Duodenal mucosa (tissue), 2 donors: ENCODE measurements around the gene GRIK2.

Source experiments
- H3K27ac ChIP-seq: one replicate; pipeline ENCODE4 v1.7.0; 2013; ENCODE audit warnings: low read depth, low read length
- H3K27me3 ChIP-seq, 2 donors: one replicate each; pipeline ENCODE4 v1.7.0; 2013; ENCODE audit warnings: low read length in 2 of 2, control low read depth in 1 of 2; ENCODE audit not compliant: insufficient read depth in 2 of 2, control insufficient read depth in 1 of 2
- H3K36me3 ChIP-seq, 2 donors: one replicate each; pipeline ENCODE4 v1.7.0; 2013; ENCODE audit warnings: low read length in 2 of 2, control low read depth in 1 of 2; ENCODE audit not compliant: insufficient read depth in 2 of 2, control insufficient read depth in 1 of 2
- H3K4me1 ChIP-seq, 2 donors: one replicate each; pipeline ENCODE4 v1.7.0; 2013; ENCODE audit warnings: low read length in 2 of 2, control low read depth in 1 of 2; ENCODE audit not compliant: insufficient read depth in 2 of 2, control insufficient read depth in 1 of 2
- H3K4me3 ChIP-seq, 2 donors: one replicate each; pipeline ENCODE4 v1.7.0; 2013; ENCODE audit warnings: low read length in 2 of 2, low read depth in 1 of 2
- H3K9ac ChIP-seq, 2 donors: one replicate each; pipeline ENCODE4 v1.7.0; 2013; ENCODE audit warnings: low read length in 2 of 2, low read depth in 1 of 2
- H3K9me3 ChIP-seq, 2 donors: one replicate each; pipeline ENCODE4 v1.7.0; 2013; ENCODE audit warnings: low read length in 2 of 2, control low read depth in 1 of 2; ENCODE audit not compliant: control insufficient read depth in 1 of 2

GRIK2 gene

DNA sequence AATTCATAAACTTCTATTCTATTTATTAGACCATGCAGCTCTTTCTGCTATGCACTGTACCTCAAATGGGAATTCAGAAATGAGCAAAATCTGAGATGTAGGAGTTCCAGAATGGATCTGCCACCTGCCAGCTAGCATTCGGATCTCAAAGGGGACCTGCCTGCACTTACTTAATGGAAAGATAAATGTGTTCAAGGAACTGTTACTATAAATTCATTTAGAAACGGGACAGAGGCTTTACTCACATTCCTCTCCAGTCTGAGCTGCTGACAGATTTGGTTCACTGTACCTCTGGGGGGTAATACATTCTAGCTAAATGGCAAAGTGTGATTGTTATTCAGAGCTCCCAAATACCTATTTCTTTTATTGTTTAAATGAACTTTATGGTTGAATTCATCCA lies 384.1 kb downstream of the GRIK2 start:
- Histone ChIP-seq H3K9ac (no peak overlapping the region), H3K4me3 (no peak overlapping the region), H3K4me1 (no peaks in the 10 kb centered on the region), H3K27me3 (no peaks in the 10 kb centered on the region), H3K27ac (no peak overlapping the region), H3K9me3 (no peaks in the 10 kb centered on the region), H3K36me3 (no peaks in the 10 kb centered on the region)

DNA sequence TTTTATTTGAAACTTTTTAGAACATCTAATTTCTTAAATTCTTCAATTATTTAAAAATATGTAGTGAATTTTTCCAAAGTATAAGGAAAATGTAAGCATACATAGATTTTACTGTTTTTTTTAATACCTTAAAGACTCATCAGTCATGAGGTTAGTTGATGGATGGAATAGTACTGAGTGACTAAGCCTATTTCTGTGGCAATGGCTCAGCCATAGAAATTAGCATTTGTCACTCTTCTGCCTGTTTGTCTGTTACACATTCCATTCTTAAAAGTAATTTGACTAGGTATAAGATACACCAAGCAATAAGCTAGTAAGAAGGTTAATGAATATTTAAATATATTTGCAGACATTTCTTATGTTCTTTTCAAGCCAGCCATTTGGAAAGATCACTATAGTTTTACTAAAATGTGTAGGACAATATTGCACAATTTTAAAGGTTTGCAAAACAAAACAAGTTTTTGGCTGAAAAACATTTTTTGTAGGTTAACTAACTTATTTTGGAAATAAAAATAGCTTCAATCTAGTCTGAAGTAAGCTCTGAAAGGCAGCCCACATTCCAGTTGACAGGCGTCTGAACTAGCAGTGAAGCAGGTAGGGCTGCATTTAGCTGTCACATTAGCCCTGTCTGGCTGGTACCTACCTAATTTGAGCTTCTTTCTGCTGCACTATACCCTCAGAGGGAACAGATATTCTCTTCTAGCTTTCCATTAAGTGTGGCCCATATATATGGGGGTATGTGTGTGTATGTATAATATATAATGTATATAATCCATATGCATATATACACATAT lies 385.7 kb downstream of the GRIK2 start:
- Histone ChIP-seq H3K4me3 (no peak overlapping the region), H3K4me1 (no peaks in the 10 kb centered on the region), H3K9me3 (no peaks in the 10 kb centered on the region), H3K36me3 (no peaks in the 10 kb centered on the region), H3K27ac (no peak overlapping the region), H3K27me3 (no peaks in the 10 kb centered on the region), H3K9ac (no peak overlapping the region)

- no peaks in the 10 kb centered on the region for H3K4me1 ChIP-seq
- H3K36me3 ChIP-seq, result no peaks in the 10 kb centered on the region
These were observed 389.8 kb downstream of the GRIK2 start for GRCh38 chr6:101783287-101783686.

GRCh38 chr6:101784094-101784493 lies 390.6 kb downstream of the GRIK2 start:
- no peaks in the 10 kb centered on the region for H3K4me1 ChIP-seq
- no peak overlapping the region for H3K9ac ChIP-seq
- H3K9me3 ChIP-seq, result peaks cover 0 to 7% of the 10 kb centered on the region in 2 donors
- no peak overlapping the region for H3K27ac ChIP-seq
- H3K27me3 ChIP-seq, result no peaks in the 10 kb centered on the region
- no peaks in the 10 kb centered on the region for H3K36me3 ChIP-seq
- no peak overlapping the region for H3K4me3 ChIP-seq

More at GRCh38 chr6:101783287-101783686, 389.8 kb downstream of the GRIK2 start:
- Histone ChIP-seq H3K9me3 (peaks cover 0 to 7% of the 10 kb centered on the region in 2 donors), H3K27ac (no peak overlapping the region), H3K4me3 (no peak overlapping the region), H3K27me3 (no peaks in the 10 kb centered on the region), H3K9ac (no peak overlapping the region)

DNA sequence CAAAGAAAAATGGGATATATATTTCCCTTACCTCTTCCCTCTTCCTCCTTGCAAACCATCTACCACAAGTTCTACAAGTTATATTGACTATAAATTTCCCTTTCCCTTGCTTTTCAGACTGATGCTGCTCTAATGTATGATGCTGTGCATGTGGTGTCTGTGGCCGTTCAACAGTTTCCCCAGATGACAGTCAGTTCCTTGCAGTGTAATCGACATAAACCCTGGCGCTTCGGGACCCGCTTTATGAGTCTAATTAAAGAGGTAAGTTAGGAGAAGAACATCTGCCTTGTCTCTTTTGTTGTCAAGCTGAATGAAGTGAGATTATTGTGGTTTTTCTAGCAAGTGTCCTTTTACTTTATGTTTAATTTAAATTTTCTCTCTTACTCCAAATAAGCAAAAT lies 406.0 kb downstream of the GRIK2 start:
- Histone ChIP-seq H3K4me1 (no peaks in the 10 kb centered on the region), H3K9ac (no peak overlapping the region), H3K9me3 (peaks cover 5% of the 10 kb centered on the region in 2 donors), H3K27ac (no peak overlapping the region), H3K36me3 (no peaks in the 10 kb centered on the region), H3K27me3 (no peaks in the 10 kb centered on the region), H3K4me3 (no peak overlapping the region)

- peaks cover 0 to 1% of the 10 kb centered on the region in 2 donors for H3K9me3 ChIP-seq
- no peaks in the 10 kb centered on the region for H3K4me1 ChIP-seq
- H3K27me3 ChIP-seq, result no peaks in the 10 kb centered on the region
- H3K36me3 ChIP-seq, result no peaks in the 10 kb centered on the region
- H3K27ac ChIP-seq, result no peak overlapping the region
- no peak overlapping the region for H3K4me3 ChIP-seq
- H3K9ac ChIP-seq, result no peak overlapping the region
These were observed 407.1 kb downstream of the GRIK2 start for GRCh38 chr6:101800598-101800997.

- no peaks in the 10 kb centered on the region for H3K9me3 ChIP-seq
- no peak overlapping the region for H3K27ac ChIP-seq
- H3K36me3 ChIP-seq, result no peaks in the 10 kb centered on the region
- no peak overlapping the region for H3K9ac ChIP-seq
- no peaks in the 10 kb centered on the region for H3K27me3 ChIP-seq
- no peak overlapping the region for H3K4me3 ChIP-seq
- no peaks in the 10 kb centered on the region for H3K4me1 ChIP-seq
These were observed 409.6 kb downstream of the GRIK2 start for GRCh38 chr6:101803136-101803535.

GRCh38 chr6:101806241-101806640 lies 412.7 kb downstream of the GRIK2 start:
- H3K4me1 ChIP-seq, result no peaks in the 10 kb centered on the region
- no peak overlapping the region for H3K9ac ChIP-seq
- no peaks in the 10 kb centered on the region for H3K27me3 ChIP-seq

DNA sequence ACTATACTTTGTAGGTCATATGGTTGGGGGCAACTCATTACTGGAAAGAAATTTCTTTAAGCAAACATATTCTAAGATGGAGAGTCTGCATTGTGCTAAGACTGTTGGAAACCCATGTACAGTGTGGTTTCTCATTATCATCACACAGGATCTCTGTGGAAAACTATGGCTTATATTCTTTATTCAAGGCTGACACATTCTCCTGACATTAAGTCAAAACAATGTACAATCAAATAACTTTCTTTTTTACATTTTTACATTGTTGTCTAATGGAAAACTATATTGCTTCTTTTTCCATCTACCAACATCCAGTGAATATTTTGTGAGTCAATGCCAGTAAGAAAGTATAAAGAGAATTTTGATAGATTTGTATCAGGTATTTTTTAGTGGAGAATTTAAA lies 417.6 kb downstream of the GRIK2 start:
- Histone ChIP-seq H3K27me3 (no peaks in the 10 kb centered on the region), H3K4me3 (no peak overlapping the region), H3K9ac (no peak overlapping the region), H3K27ac (no peak overlapping the region), H3K4me1 (no peaks in the 10 kb centered on the region), H3K36me3 (no peaks in the 10 kb centered on the region), H3K9me3 (no peaks in the 10 kb centered on the region)

More at GRCh38 chr6:101806241-101806640, 412.7 kb downstream of the GRIK2 start:
- no peaks in the 10 kb centered on the region for H3K36me3 ChIP-seq
- no peaks in the 10 kb centered on the region for H3K9me3 ChIP-seq
- no peak overlapping the region for H3K4me3 ChIP-seq
- H3K27ac ChIP-seq, result no peak overlapping the region

- H3K27me3 ChIP-seq, result no peaks in the 10 kb centered on the region
- H3K4me3 ChIP-seq, result no peak overlapping the region
- peaks cover 0 to 5% of the 10 kb centered on the region in 2 donors for H3K9me3 ChIP-seq
- H3K9ac ChIP-seq, result no peak overlapping the region
- H3K36me3 ChIP-seq, result no peaks in the 10 kb centered on the region
- no peak overlapping the region for H3K27ac ChIP-seq
- H3K4me1 ChIP-seq, result no peaks in the 10 kb centered on the region
These were observed 423.2 kb downstream of the GRIK2 start for GRCh38 chr6:101816716-101817115.
